ENCODE measurements around the gene DYNC2H1. TPM values are rescaled to one million over a fixed set of nuclear protein-coding genes. Genes with fewer than 3 reads are reported as not detected.

Gene DYNC2H1
- total RNA-seq, result 4.6 and 4.7 TPM in 2 replicates

DNA sequence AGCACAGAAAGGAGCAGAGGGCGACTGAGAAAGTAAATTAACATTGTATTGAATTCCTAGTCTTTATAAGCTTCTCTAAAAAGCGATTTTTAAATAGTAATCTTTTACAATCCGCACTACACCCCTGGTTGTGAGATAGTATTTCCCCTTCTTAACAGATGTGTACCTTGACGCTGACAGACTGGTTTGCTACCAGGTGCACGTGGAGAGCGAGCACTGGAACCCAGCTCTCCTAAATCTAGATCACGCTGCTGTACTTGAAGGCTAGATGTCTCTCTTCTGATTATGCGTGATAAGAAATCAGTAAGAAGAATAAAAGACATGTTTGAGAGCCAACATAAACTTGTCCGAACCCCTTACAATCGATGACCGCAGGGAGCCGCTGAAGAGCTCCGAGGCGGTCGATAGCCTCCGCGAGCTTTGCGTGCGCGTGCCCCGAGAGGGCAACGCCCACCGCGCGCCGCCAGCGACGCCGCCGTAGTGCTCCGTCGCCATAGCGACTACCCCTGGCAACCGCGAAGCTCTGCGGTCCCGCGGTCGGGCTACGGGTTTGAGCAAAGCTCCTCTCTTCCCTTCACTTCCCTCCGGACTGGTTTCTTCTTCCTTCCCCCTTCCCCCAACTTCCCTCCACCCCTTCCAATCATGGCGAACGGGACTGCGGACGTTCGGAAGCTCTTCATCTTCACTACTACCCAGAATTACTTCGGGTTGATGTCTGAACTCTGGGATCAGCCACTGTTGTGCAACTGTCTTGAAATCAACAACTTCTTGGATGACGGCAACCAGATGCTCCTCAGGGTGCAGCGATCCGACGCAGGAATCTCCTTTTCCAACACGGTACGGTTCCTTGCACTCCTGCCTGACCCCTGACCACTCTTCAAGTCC lies at the start of gene DYNC2H1:
TSS of gene DYNC2H1 (plus strand) at position 494 of the 885 bp plus-strand sequence. CDS start at position 643, 149 bp downstream.

GRCh38 chr11:103091801-103092524 lies 17.3 kb upstream of the DYNC2H1 start, which contains the start of gene DCUN1D5:
Gene DCUN1D5, minus strand, starts transcription at chr11:103092160. Its CDS starts 288 bp downstream, at chr11:103091872.

Other genes starting within 250 kb of the DYNC2H1 start
- not detected in 2 replicates for gene MMP12, start 234.4 kb upstream of the DYNC2H1 start, total RNA-seq
- gene MMP13, start 153.7 kb upstream of the DYNC2H1 start, total RNA-seq, result not detected in 2 replicates
- gene DCUN1D5, start 17.3 kb upstream of the DYNC2H1 start, total RNA-seq, result 26.6 and 41.9 TPM in 2 replicates